Tibial nerve (tissue), 4 donors: ENCODE measurements around the gene CDAN1.

ENCODE experiments used
- CTCF ChIP-seq, 5 experiments: fragments of 200-600 bp in 3 of 5; fragments of 450-650 bp in 2 of 5; sonication (generic) in 3 of 5; IDR thresholded peaks; one replicate each; pipeline ENCODE4 v1.5.1; 2016 to 2019; ENCODE audit warnings: antibody characterized with exemption in 5 of 5, mild to moderate bottlenecking in 3 of 5, moderate library complexity in 2 of 5
- EP300 ChIP-seq, 2 donors: sonication (generic); formaldehyde crosslinking; IDR thresholded peaks; one replicate each; pipeline ENCODE4 v1.6.1; 2017; ENCODE audit warnings: antibody characterized with exemption in 2 of 2, mild to moderate bottlenecking in 1 of 2
- POLR2A ChIP-seq, 2 donors: fragments of 450-650 bp; IDR thresholded peaks; one replicate each; pipeline ENCODE4 v1.6.1; 2017; ENCODE audit warnings: antibody characterized with exemption in 2 of 2, mild to moderate bottlenecking in 2 of 2, moderate library complexity in 2 of 2

- TF ChIP-seq CTCF (IDR thresholded peaks at IDR 0.05) (no peak), POLR2A (IDR thresholded peaks at IDR 0.05) (no peak), EP300 (IDR thresholded peaks at IDR 0.05) (no peak)
These were observed 4.7 kb downstream of the CDAN1 start for GRCh38 chr15:42732095-42732827.
